ENCODE measurements around the gene SEMA7A.

The SEMA7A gene

GRCh38 chr15:74427607-74428441 lies 5.9 kb downstream of the SEMA7A start:
- Histone ChIP-seq H3K4me3 (ENCODE audit: low read length) (no peak overlapping the region), H4K20me1 (ENCODE audit: insufficient read depth, low read length) (no peaks in the 10 kb centered on the region), H3K27me3 (replicated peaks; ENCODE audit: insufficient read depth, low read length) (no peaks in the 10 kb centered on the region), H3K4me2 (ENCODE audit: low read depth, low read length) (no peak overlapping the region), H3K36me3 (replicated peaks; ENCODE audit: insufficient read depth, low read length) (no peaks in the 10 kb centered on the region), H3K9me2 (replicated peaks; ENCODE audit: insufficient read depth, low read length) (no peaks in the 10 kb centered on the region), H3K9ac (ENCODE audit: low read length) (no peak overlapping the region), H3F3A (ENCODE audit: insufficient read depth, low read length) (no peaks in the 10 kb centered on the region), H3K4me1 (ENCODE audit: low read length) (0 out of 2 replicates have a peak, but pooled peaks cover 8% of the 10 kb centered on the region), H3K27ac (ENCODE audit: low read length) (no peak overlapping the region), H3K79me2 (ENCODE audit: low read length) (peaks cover 74% of the 10 kb centered on the region), H3K9me3 (replicated peaks; ENCODE audit: insufficient read depth, low read length) (no peaks in the 10 kb centered on the region), H2AFZ (ENCODE audit: low read length) (no peak overlapping the region)
- DNase-seq, result no peak
- TF ChIP-seq EZH2 (optimal IDR thresholded peaks at IDR 0.05; ENCODE audit: low read depth, low read length), result no peak

- no peaks in the 10 kb centered on the region for H3K27me3 ChIP-seq (replicated peaks; ENCODE audit: insufficient read depth, low read length)
- no peaks in the 10 kb centered on the region for H3K9me2 ChIP-seq (replicated peaks; ENCODE audit: insufficient read depth, low read length)
- H3K4me2 ChIP-seq (ENCODE audit: low read depth, low read length), result no peak overlapping the region
- DNase-seq, result no peak
- H3K36me3 ChIP-seq (replicated peaks; ENCODE audit: insufficient read depth, low read length), result no peaks in the 10 kb centered on the region
- H2AFZ ChIP-seq (ENCODE audit: low read length), result no peak overlapping the region
- H4K20me1 ChIP-seq (ENCODE audit: insufficient read depth, low read length), result no peaks in the 10 kb centered on the region
- no peaks in the 10 kb centered on the region for H3F3A ChIP-seq (ENCODE audit: insufficient read depth, low read length)
- no peak overlapping the region for H3K9ac ChIP-seq (ENCODE audit: low read length)
- H3K27ac ChIP-seq (ENCODE audit: low read length), result no peak overlapping the region
- no peak overlapping the region for H3K4me3 ChIP-seq (ENCODE audit: low read length)
- H3K79me2 ChIP-seq (ENCODE audit: low read length), result peaks cover 72% of the 10 kb centered on the region
- H3K4me1 ChIP-seq (ENCODE audit: low read length), result 0 out of 2 replicates have a peak, but pooled peaks cover 3% of the 10 kb centered on the region
- TF ChIP-seq EZH2phosphoT487 (IDR thresholded peaks at IDR 0.05; ENCODE audit: low read length) (no peak), CTCF (IDR thresholded peaks at IDR 0.05; ENCODE audit: low read length) (no peak), EZH2 (optimal IDR thresholded peaks at IDR 0.05; ENCODE audit: low read depth, low read length) (no peak)
- no peaks in the 10 kb centered on the region for H3K9me3 ChIP-seq (replicated peaks; ENCODE audit: insufficient read depth, low read length)
These were observed 7.1 kb downstream of the SEMA7A start for GRCh38 chr15:74426404-74427281.

GRCh38 chr15:74425630-74426029 lies 8.1 kb downstream of the SEMA7A start:
- Histone ChIP-seq H3K27me3 (replicated peaks; ENCODE audit: insufficient read depth, low read length) (no peaks in the 10 kb centered on the region), H3K4me1 (ENCODE audit: low read length) (peaks cover 5% of the 10 kb centered on the region), H4K20me1 (ENCODE audit: insufficient read depth, low read length) (no peaks in the 10 kb centered on the region), H3F3A (ENCODE audit: insufficient read depth, low read length) (0 out of 2 replicates have a peak, but pooled peaks cover 3% of the 10 kb centered on the region), H3K4me2 (ENCODE audit: low read depth, low read length) (no peak overlapping the region), H3K9me3 (replicated peaks; ENCODE audit: insufficient read depth, low read length) (no peaks in the 10 kb centered on the region), H2AFZ (ENCODE audit: low read length) (no peak overlapping the region), H3K79me2 (ENCODE audit: low read length) (peaks cover 71% of the 10 kb centered on the region), H3K9ac (ENCODE audit: low read length) (no peak overlapping the region), H3K9me2 (replicated peaks; ENCODE audit: insufficient read depth, low read length) (no peaks in the 10 kb centered on the region), H3K4me3 (ENCODE audit: low read length) (no peak overlapping the region), H3K36me3 (replicated peaks; ENCODE audit: insufficient read depth, low read length) (no peaks in the 10 kb centered on the region), H3K27ac (ENCODE audit: low read length) (no peak overlapping the region)
- no peak for DNase-seq
- TF ChIP-seq CTCF (IDR thresholded peaks at IDR 0.05; ENCODE audit: low read length) (no peak), EZH2 (optimal IDR thresholded peaks at IDR 0.05; ENCODE audit: low read depth, low read length) (no peak), EZH2phosphoT487 (IDR thresholded peaks at IDR 0.05; ENCODE audit: low read length) (no peak)
